NCI-H748 treated with DMSO at 0.1 percent for 48 hours (cell line): ENCODE measurements around the gene RGL1.

ENCODE experiments used
- DNase-seq: peaks from one replicate; lab custom pipeline; 2025; lab: John Stamatoyannopoulos, UW

Gene RGL1

GRCh38 chr1:183958958-183959357, 154.0 kb downstream of the RGL1 start:
- no peak for DNase-seq

GRCh38 chr1:183961132-183961531, 156.2 kb downstream of the RGL1 start:
- no peak for DNase-seq

- DNase-seq: no peak
These were observed 158.0 kb downstream of the RGL1 start for GRCh38 chr1:183962903-183963302.

GRCh38 chr1:183965726-183966125, 160.8 kb downstream of the RGL1 start:
- no peak for DNase-seq

- DNase-seq: no peak
These were observed 161.6 kb downstream of the RGL1 start for GRCh38 chr1:183966487-183966886.

- DNase-seq: no peak
These were observed 163.0 kb downstream of the RGL1 start for GRCh38 chr1:183967914-183968313.

- DNase-seq: no peak
These were observed 163.5 kb downstream of the RGL1 start for GRCh38 chr1:183968386-183968785.

GRCh38 chr1:183970516-183971300, 165.8 kb downstream of the RGL1 start:
- DNase-seq: no peak

- DNase-seq: no peak
These were observed 170.7 kb downstream of the RGL1 start for GRCh38 chr1:183975651-183976050.

GRCh38 chr1:183977717-183978116, 172.8 kb downstream of the RGL1 start:
- DNase-seq: no peak
